AG09319 (cell line): ENCODE measurements around the gene TICAM2.

Experiments used
- DNase-seq: peaks from one replicate; pipeline ENCODE4 v3.0.0-alpha.2; 2010; ENCODE audit warnings: low read depth; ENCODE audit errors: extremely low read depth
- TF ChIP-seq, protein P1 (sequence below): IDR thresholded peaks from 2 replicates; pipeline ENCODE4 v1.5.1; 2011; ENCODE audit warnings: low read depth, mild to moderate bottlenecking, inconsistent platforms, low read length, moderate library complexity

TICAM2 gene

DNA sequence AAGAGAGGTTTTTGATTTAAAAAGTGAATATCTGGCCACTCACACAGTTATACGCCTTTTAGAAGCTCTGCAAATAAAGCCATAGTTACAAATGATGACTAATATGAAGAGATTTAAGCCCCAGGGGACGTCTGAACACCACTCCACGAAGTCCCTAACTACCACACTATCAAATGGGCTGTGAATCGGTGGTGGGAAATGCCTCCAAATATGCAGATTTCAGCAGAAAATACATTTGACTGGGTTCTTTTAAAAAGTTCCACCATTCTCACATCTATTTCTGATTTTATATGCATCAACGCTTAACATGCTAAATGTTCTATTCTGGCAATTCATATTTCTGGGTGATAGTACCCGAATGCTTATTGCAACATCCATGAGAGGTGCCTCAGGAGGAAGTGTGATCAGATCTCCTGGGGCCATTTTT, 22.5 kb downstream of the TICAM2 start:
- DNase-seq = no peak
- TF ChIP-seq, protein P1, sequence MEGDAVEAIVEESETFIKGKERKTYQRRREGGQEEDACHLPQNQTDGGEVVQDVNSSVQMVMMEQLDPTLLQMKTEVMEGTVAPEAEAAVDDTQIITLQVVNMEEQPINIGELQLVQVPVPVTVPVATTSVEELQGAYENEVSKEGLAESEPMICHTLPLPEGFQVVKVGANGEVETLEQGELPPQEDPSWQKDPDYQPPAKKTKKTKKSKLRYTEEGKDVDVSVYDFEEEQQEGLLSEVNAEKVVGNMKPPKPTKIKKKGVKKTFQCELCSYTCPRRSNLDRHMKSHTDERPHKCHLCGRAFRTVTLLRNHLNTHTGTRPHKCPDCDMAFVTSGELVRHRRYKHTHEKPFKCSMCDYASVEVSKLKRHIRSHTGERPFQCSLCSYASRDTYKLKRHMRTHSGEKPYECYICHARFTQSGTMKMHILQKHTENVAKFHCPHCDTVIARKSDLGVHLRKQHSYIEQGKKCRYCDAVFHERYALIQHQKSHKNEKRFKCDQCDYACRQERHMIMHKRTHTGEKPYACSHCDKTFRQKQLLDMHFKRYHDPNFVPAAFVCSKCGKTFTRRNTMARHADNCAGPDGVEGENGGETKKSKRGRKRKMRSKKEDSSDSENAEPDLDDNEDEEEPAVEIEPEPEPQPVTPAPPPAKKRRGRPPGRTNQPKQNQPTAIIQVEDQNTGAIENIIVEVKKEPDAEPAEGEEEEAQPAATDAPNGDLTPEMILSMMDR = no peak

DNA sequence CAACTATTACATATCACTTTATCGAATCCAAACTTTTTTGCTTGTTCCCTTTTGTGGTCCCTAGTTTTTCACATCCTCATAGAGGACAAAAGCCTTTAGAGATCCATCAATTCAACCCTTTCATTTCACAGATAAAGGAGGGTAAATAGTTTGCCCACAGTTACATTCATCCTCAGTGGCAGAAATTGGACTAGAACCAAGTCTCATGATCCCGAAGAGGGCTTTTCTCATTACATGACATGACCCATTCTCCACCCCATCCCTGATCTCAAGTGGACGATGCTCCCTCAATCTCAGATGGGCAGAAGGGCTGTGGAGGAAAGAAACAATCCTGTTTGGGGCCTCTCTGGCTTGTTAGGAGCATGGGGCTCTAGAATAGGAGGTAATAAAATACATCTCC, 23.1 kb downstream of the TICAM2 start:
- TF ChIP-seq, protein P1 = no peak
- no peak for DNase-seq

DNA sequence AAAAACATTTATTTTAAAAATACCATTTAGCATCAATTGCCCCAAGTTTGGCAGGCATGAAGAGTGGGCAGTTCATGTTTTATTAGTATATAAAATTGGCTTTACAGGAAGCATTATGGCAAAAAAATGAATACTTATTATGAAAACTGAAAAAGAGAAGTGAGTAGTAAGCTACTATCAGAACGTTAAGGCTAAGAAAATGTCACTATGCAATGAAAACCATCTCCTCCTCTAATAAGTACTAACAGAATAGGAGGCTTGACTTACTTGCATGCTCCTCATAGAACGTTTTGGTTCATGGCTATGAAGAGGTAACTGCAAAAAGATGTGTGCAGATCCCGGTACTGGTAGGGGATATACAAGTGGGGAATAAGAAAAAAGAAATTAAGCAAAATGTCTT, 23.6 kb downstream of the TICAM2 start:
- TF ChIP-seq, protein P1 = no peak
- no peak for DNase-seq

DNA sequence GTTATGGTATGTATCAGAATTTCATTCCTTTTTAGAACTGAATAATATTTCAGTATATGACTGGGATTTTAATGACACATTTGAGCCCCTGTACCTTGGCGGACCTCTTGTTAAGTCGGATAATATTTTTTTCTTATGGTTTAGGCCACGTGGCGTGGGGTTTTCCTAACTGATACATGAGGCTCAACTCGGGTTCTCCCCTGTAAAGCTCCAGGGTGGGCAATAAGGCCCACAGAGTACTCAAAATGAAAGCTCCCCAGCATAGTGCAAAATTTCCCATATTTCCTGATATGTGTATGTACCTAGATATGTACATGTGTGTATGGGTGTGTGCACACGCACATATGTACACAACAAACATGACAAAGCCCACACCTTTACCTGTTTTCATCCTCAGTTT, 24.5 kb downstream of the TICAM2 start:
- TF ChIP-seq, protein P1 = no peak
- no peak for DNase-seq

DNA sequence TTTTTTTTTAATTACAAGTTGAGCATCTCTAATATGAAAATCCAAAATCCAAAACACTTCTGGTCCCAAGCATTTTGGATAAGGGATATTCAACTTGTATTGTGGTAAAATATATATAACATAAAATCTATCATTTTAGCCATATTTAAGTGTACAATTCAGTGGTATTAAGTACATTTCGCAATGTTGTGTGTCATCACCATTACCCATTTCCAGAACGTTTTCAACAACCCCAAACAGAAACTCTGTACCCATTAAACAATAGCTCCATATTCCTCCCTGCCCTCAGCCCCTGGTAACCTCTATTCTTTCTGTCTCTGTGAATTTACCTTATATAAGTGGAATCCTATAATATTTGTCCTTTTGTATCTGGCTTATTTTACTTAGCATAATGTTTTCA, 24.9 kb downstream of the TICAM2 start:
- no peak for DNase-seq
- TF ChIP-seq, protein P1 = no peak

DNA sequence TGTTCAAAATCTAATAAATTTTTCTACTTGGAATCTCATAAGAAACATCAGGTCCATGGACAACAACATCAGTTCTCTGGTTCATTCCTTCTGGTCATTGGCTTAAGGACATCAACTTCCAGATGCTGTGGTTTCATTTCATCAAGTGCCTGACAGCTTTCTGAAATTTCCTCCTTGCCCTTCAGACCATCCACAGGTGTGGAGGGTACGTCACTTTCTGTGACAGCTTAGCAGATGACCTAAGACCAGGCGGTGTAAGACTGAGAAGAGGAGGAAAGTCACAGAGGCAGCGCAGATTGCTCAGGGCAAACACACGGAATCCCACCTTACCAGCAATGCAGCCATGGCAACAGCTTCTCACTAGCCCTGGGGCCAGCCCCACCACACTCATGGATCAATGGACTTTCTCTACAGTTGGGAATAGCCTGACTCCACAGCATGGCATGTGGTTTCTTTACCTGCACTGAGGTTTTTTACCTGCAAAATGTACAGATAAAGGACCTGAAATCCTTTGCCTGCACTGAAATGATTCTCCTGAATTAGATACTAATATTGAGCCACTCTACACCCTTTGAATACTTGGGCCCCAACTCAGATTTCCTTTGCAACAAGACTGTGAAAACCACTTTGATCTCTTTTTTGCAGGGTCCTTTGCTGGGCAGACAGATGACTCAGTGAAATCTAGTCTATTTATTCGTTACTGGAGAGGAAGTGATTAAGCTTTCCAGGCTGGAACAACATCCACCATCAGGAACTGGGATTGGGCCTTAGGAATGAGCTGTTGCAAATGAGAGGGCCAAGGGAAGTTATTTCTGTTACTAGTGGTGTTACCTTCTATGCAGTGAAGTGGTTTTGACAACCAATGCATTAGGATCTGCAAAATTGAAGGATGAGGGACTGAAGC, 26.9 kb downstream of the TICAM2 start:
- DNase-seq = no peak
- TF ChIP-seq, protein P1 = no peak

DNA sequence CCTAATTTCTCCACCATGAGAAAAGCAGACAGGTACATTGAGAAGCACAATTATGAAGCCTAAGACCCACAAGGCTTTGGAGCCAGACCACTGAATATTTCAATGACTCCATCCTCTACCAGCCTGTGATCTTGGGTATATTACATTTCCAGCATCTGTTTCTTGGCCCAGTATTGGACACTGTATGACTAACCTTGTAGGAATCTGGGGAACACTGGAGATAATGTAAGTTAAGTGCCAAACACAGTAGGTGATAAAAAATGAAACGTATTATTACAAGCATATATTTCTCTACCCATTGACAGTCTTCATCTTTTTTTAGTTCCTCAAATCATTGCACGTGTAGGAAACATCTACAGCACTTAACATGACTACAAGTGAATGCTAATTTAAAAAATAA, 29.1 kb downstream of the TICAM2 start:
- no peak for DNase-seq
- TF ChIP-seq, protein P1 = no peak
